GM12874 (cell line): ENCODE data around the gene SERPINC1.

ENCODE experiments used
- CTCF ChIP-seq: IDR thresholded peaks from 2 replicates; pipeline ENCODE4 v1.5.1; 2011; ENCODE audit warnings: low read depth, mild to moderate bottlenecking, control low read depth, low read length, moderate library complexity; ENCODE audit not compliant: insufficient read depth

Gene SERPINC1

GRCh38 chr1:173888749-173889148, 28.4 kb downstream of the SERPINC1 start:
- TF ChIP-seq CTCF = no peak

GRCh38 chr1:173887627-173888026, 29.5 kb downstream of the SERPINC1 start:
- no peak for TF ChIP-seq CTCF

- no peak for TF ChIP-seq CTCF
Measured at GRCh38 chr1:173886746-173887611, 30.1 kb downstream of the SERPINC1 start.

- TF ChIP-seq CTCF = no peak
Measured at GRCh38 chr1:173884701-173885100, 32.4 kb downstream of the SERPINC1 start.

GRCh38 chr1:173878251-173878650, 38.9 kb downstream of the SERPINC1 start:
- no peak for TF ChIP-seq CTCF

- TF ChIP-seq CTCF = no peak
Measured at GRCh38 chr1:173876732-173877131, 40.4 kb downstream of the SERPINC1 start.

- no peak for TF ChIP-seq CTCF
Measured at GRCh38 chr1:173871500-173871899, 45.6 kb downstream of the SERPINC1 start.

- TF ChIP-seq CTCF = no peak
Measured at GRCh38 chr1:173871091-173871490, 46.0 kb downstream of the SERPINC1 start.
